WTC11 (cell line): ENCODE measurements around the gene TMPRSS5. TPM values are rescaled to one million over a fixed set of nuclear protein-coding genes. Genes with fewer than 3 reads are reported as not detected.

Experiments
- ATAC-seq: fragments of 200-7000 bp; cut with Tn5 transposase; 2 replicates; pipeline ENCODE4 v1.10.0; 2021; ENCODE audit warnings: mild to moderate bottlenecking, moderate library complexity
- CTCF ChIA-PET: fragments of 300-600 bp; sonication (Branson Sonifier 250); formaldehyde crosslinking; loops from one replicate; lab custom pipeline; 2021; ENCODE audit warnings: antibody characterized with exemption; lab: Charles Lee
- POLR2A ChIA-PET: fragments of 350-600 bp; sonication (Branson Sonifier 250); formaldehyde crosslinking; loops from one replicate; lab custom pipeline; 2021; ENCODE audit warnings: antibody characterized with exemption; lab: Charles Lee
- DNase-seq: peaks from one replicate; pipeline ENCODE4 v3.0.0; 2021; ENCODE audit warnings: low spot score
- H3K27ac Mint-ChIP-seq: 2 replicates; pipeline ENCODE4 v1.8.0; 2021; ENCODE audit warnings: mixed read lengths
- H3K27me3 Mint-ChIP-seq: 2 replicates; pipeline ENCODE4 v1.8.0; 2021; ENCODE audit warnings: low read depth, mild to moderate bottlenecking, moderate library complexity, mixed read lengths
- H3K36me3 Mint-ChIP-seq: 2 replicates; pipeline ENCODE4 v1.8.0; 2021; ENCODE audit warnings: mixed read lengths
- H3K4me1 Mint-ChIP-seq: 2 replicates; pipeline ENCODE4 v1.8.0; 2022; ENCODE audit warnings: mixed read lengths
- H3K4me3 Mint-ChIP-seq: 2 replicates; pipeline ENCODE4 v1.8.0; 2021; ENCODE audit warnings: mild to moderate bottlenecking, moderate library complexity, mixed read lengths
- H3K9me3 Mint-ChIP-seq: 2 replicates; pipeline ENCODE4 v1.8.0; 2021; ENCODE audit warnings: mixed read lengths
- ARID4B ChIP-seq: sonication (generic); formaldehyde crosslinking; IDR thresholded peaks from 2 replicates; pipeline ENCODE4 v1.8.0; 2023; ENCODE audit warnings: missing genetic modification reagents, mild to moderate bottlenecking, borderline replicate concordance
- ATF6 ChIP-seq: sonication (generic); formaldehyde crosslinking; IDR thresholded peaks from 2 replicates; pipeline ENCODE4 v1.8.1; 2023; ENCODE audit warnings: mild to moderate bottlenecking, missing genetic modification reagents
- CBFB ChIP-seq: sonication (generic); formaldehyde crosslinking; IDR thresholded peaks from 2 replicates; pipeline ENCODE4 v1.8.1; 2022; ENCODE audit warnings: mild to moderate bottlenecking, low read depth, missing genetic modification reagents
- E2F5 ChIP-seq: sonication (generic); formaldehyde crosslinking; IDR thresholded peaks from 2 replicates; pipeline ENCODE4 v1.8.1; 2022; ENCODE audit warnings: mild to moderate bottlenecking, moderate library complexity, missing genetic modification reagents
- HMGA2 ChIP-seq: fragments of 250-450 bp; sonication (Bioruptor Pico); IDR thresholded peaks from 2 replicates; pipeline ENCODE4 v1.4.0; 2021; ENCODE audit warnings: mild to moderate bottlenecking, moderate library complexity
- HMGXB4 ChIP-seq: sonication (generic); formaldehyde crosslinking; IDR thresholded peaks from 2 replicates; pipeline ENCODE4 v1.8.1; 2023; ENCODE audit warnings: mild to moderate bottlenecking, moderate library complexity, missing genetic modification reagents
- MAX ChIP-seq: sonication (generic); formaldehyde crosslinking; IDR thresholded peaks from 2 replicates; pipeline ENCODE4 v1.8.0; 2022; ENCODE audit warnings: mild to moderate bottlenecking, missing genetic modification reagents
- PRDM15 ChIP-seq: sonication (generic); formaldehyde crosslinking; IDR thresholded peaks from 2 replicates; pipeline ENCODE4 v1.8.0; 2022; ENCODE audit warnings: missing genetic modification reagents
- STAT6 ChIP-seq: sonication (generic); formaldehyde crosslinking; conservative IDR thresholded peaks from 2 replicates; pipeline ENCODE4 v1.8.1; 2023; ENCODE audit warnings: mild to moderate bottlenecking, low read depth, missing genetic modification reagents, moderate library complexity
- ZMAT4 ChIP-seq: fragments of 250-450 bp; sonication (Bioruptor Pico); IDR thresholded peaks from 2 replicates; pipeline ENCODE4 v1.9.0; 2021; ENCODE audit warnings: mild to moderate bottlenecking
- ZNF121 ChIP-seq: sonication (generic); formaldehyde crosslinking; IDR thresholded peaks from 2 replicates; pipeline ENCODE4 v1.8.0; 2023; ENCODE audit warnings: missing genetic modification reagents
- ZNF219 ChIP-seq: sonication (generic); formaldehyde crosslinking; IDR thresholded peaks from 2 replicates; pipeline ENCODE4 v1.8.0; 2023; ENCODE audit warnings: missing genetic modification reagents, mild to moderate bottlenecking, borderline replicate concordance
- ZNF416 ChIP-seq: fragments of 250-450 bp; sonication (Bioruptor Pico); IDR thresholded peaks from 2 replicates; pipeline ENCODE4 v1.9.0; 2021; ENCODE audit warnings: mild to moderate bottlenecking, inconsistent platforms
- ZNF425 ChIP-seq: fragments of 250-450 bp; sonication (Bioruptor Pico); conservative IDR thresholded peaks from 2 replicates; pipeline ENCODE4 v1.9.0; 2021; ENCODE audit warnings: mild to moderate bottlenecking
- ZNF671 ChIP-seq: fragments of 250-450 bp; sonication (Bioruptor Pico); IDR thresholded peaks from 2 replicates; pipeline ENCODE4 v1.8.0; 2021; ENCODE audit warnings: mild to moderate bottlenecking
- total RNA-seq: library from RNA; stranded (reverse); gene quantifications from 3 replicates; pipeline ENCODE4 v1.2.3, GENCODE V29; 2021

Gene TMPRSS5
- total RNA-seq, 1 experiment from 2014 or later, result 1.7 TPM

- no peak for DNase-seq
- no peaks in the 10 kb centered on the region for H3K4me1 Mint-ChIP-seq
- ChIA-PET POLR2A (no interaction called here), CTCF (no interaction called here)
- H3K27ac Mint-ChIP-seq, result no peak overlapping the region
- no peak overlapping the region for H3K4me3 Mint-ChIP-seq
- TF ChIP-seq PRDM15 (CRISPR knock-in tag), result no peak
- no peak for ATAC-seq
- peaks cover 10% of the 10 kb centered on the region for H3K9me3 Mint-ChIP-seq
- H3K36me3 Mint-ChIP-seq, result peaks cover 7% of the 10 kb centered on the region
- peaks cover 3% of the 10 kb centered on the region; the same call in 1 of the 2 replicates for H3K27me3 Mint-ChIP-seq
These were observed 62.4 kb downstream of the TMPRSS5 start for GRCh38 chr11:113643701-113644100.

GRCh38 chr11:113643006-113643585 lies 63.0 kb downstream of the TMPRSS5 start:
- peaks cover 4% of the 10 kb centered on the region for H3K36me3 Mint-ChIP-seq
- no peak overlapping the region for H3K27ac Mint-ChIP-seq
- H3K9me3 Mint-ChIP-seq, result peaks cover 5% of the 10 kb centered on the region
- no peaks in the 10 kb centered on the region for H3K4me1 Mint-ChIP-seq
- H3K27me3 Mint-ChIP-seq, result peaks cover 3% of the 10 kb centered on the region; the same call in 1 of the 2 replicates
- H3K4me3 Mint-ChIP-seq, result no peak overlapping the region
- CTCF ChIA-PET, result no interaction called here
- ATAC-seq (no peak), DNase-seq (no peak)
- POLR2A ChIA-PET, result no interaction called here
- no peak for TF ChIP-seq ZMAT4 (CRISPR knock-in tag)
- no peak for TF ChIP-seq CBFB (CRISPR knock-in tag)
- no peak for TF ChIP-seq MAX
- TF ChIP-seq ATF6 (CRISPR knock-in tag), result no peak
- no peak for TF ChIP-seq ZNF671 (CRISPR knock-in tag)
- TF ChIP-seq STAT6 (CRISPR knock-in tag), result no peak
- no peak for TF ChIP-seq ARID4B (CRISPR knock-in tag)
- TF ChIP-seq HMGA2, result no peak
- no peak for TF ChIP-seq ZNF219
- TF ChIP-seq HMGXB4 (CRISPR knock-in tag), result no peak
- TF ChIP-seq ZNF425, result no peak
- no peak for TF ChIP-seq ZNF416 (CRISPR knock-in tag)
- TF ChIP-seq E2F5 (CRISPR knock-in tag), result no peak
- no peak for TF ChIP-seq ZNF121 (CRISPR knock-in tag)
